Heart left ventricle (tissue), 16 donors: ENCODE data around the gene FA2H. TPM values are rescaled to one million over a fixed set of nuclear protein-coding genes. Genes with fewer than 3 reads are reported as not detected.

ENCODE experiments used
- ATAC-seq, 4 donors: fragments of 200-7000 bp; cut with Tn5 transposase; one replicate each; pipeline ENCODE4 v1.9.1; 2020 to 2022; ENCODE audit warnings: moderate library complexity in 4 of 4, mild to moderate bottlenecking in 3 of 4, moderate number of reproducible peaks in 1 of 4
- DNase-seq, 5 donors: peaks; one replicate each; pipeline ENCODE4 v3.0.0-alpha.2; 2020
- H3K27ac ChIP-seq, 12 donors: fragments of 200-600 bp; sonication (generic) in 4 of 12; one replicate each; pipeline versions ENCODE4 v1.5.0 to v1.8.0; 2016 to 2022; ENCODE audit warnings: mild to moderate bottlenecking in 2 of 12
- H3K27me3 ChIP-seq, 9 donors: fragments of 200-600 bp; sonication (generic) in 2 of 9; one replicate each; pipeline versions ENCODE4 v1.5.1 to v1.8.0; 2016 to 2022; ENCODE audit warnings: mild to moderate bottlenecking in 3 of 9
- H3K36me3 ChIP-seq, 9 donors: fragments of 200-600 bp; sonication (generic) in 2 of 9; one replicate each; pipeline versions ENCODE4 v1.5.0 to v1.8.0; 2018 to 2022; ENCODE audit warnings: mild to moderate bottlenecking in 2 of 9
- H3K4me1 ChIP-seq, 12 donors: fragments of 200-600 bp; sonication (generic) in 4 of 12; one replicate each; pipeline versions ENCODE4 v1.5.0 to v1.8.0; 2016 to 2022; ENCODE audit warnings: mild to moderate bottlenecking in 3 of 12
- H3K4me3 ChIP-seq, 12 donors: fragments of 200-600 bp; sonication (generic) in 4 of 12; one replicate each; pipeline versions ENCODE4 v1.5.0 to v1.8.0; 2017 to 2022; ENCODE audit warnings: mild to moderate bottlenecking in 9 of 12, moderate library complexity in 4 of 12
- H3K9me3 ChIP-seq, 12 donors: fragments of 200-600 bp; sonication (generic) in 4 of 12; one replicate each; pipeline versions ENCODE4 v1.5.0 to v1.8.0; 2016 to 2022; ENCODE audit warnings: mild to moderate bottlenecking in 1 of 12
- CTCF ChIP-seq, 12 donors: fragments of 200-600 bp; sonication (generic) in 4 of 12; IDR thresholded peaks; one replicate each; pipeline versions ENCODE4 v1.5.0 to v1.8.0; 2018 to 2022; ENCODE audit warnings: antibody characterized with exemption in 12 of 12, mild to moderate bottlenecking in 5 of 12
- POLR2A ChIP-seq, 2 donors: fragments of 450-650 bp; IDR thresholded peaks; one replicate each; pipeline ENCODE4 v1.6.1; 2017; ENCODE audit warnings: antibody characterized with exemption in 2 of 2, mild to moderate bottlenecking in 2 of 2, moderate library complexity in 2 of 2
- WGBS, 4 donors: extraction: QIAGEN DNeasy Blood & Tissue Kit in 2 of 4; methylation state at CpG; one replicate each; pipeline versions ENCODE4 v1.1.5 to v1.1.7; 2013 to 2018; 5-methylcytosine and 5-hydroxymethylcytosine counted together
- intact Hi-C, 10 donors: fragments of 100-400 bp; cut with DNase I; formaldehyde crosslinking; loops; one replicate each; pipeline versions ENCODE4 v1.11.1 to v1.14.2; 2022
- polyA plus RNA-seq, 2 donors: library from polyadenylated mRNA; stranded (reverse); fragments of 200-250 nt; gene quantifications; one replicate each; pipeline ENCODE4 v1.2.3, GENCODE V29; 2013
- total RNA-seq, 9 donors: library from RNA; depleted of rRNA in 2 of 9; stranded (reverse); fragments of >200 nt in 2 of 9; fragmentation: NEBNext Ultra II Directional in 3 of 9; extraction: Animal tissue kit (Norgen Biotek cat#: 25700) in 3 of 9; gene quantifications; one replicate each; pipeline versions ENCODE4 v1.1.0 to v1.2.4, GENCODE V29; 2016 to 2023
- donor health status: ischemic (EF 13 %, LVEDD 7.1; RV severe dilation, severe dysfunction).
- donor health status: healthy with polysubstance abuse.
- donor health status: DM: no; HTN: yes; CAD: no.
- donor health status: DM: no; HTN: no; CAD: no.
- donor health status: ischemic (EF 25% LVEDD 6.9; RV normal size, moderate dysfunction).
- donor health status: ischemic (EF 25% LVEDD 5.7; RV mildly dilated, moderate dysfunction).
- donor health status: healthy.
- donor health status: DM: yes; HTN: yes; CAD: no.
- donor health status: ischemic (EF 35%, LVEDD 5.7; RV mildly dilated, moderate dysfunction).
- donor health status: nonischemic (EF 11% LVEDD 7.7; RV severe dilation, severe dysfunction).
- donor health status: DM: yes; HTN: yes; CAD: no.
- donor health status: PGD.
- donor health status: ischemic (EF 29% LVEDD 5.4; RV normal size, mild dysfunction).
- donor health status: nonischemic (EF 23%, LVEDD 6.1; RV moderate dilation, normal function).

Gene FA2H
- total and polyA plus RNA-seq, 11 donors: 0.04 to 1.9 (median 0.39) TPM; not detected in 7

GRCh38 chr16:74729783-74730683 is 44.6 kb downstream of the FA2H start:
- Histone ChIP-seq H3K4me1 (no peaks in the 10 kb centered on the region), H3K9me3 (peaks cover 0 to 11% (median 7%) of the 10 kb centered on the region in 12 donors), H3K36me3 (no peaks in the 10 kb centered on the region), H3K4me3 (no peak overlapping the region), H3K27me3 (peaks cover 0 to 18% (median 0%) of the 10 kb centered on the region in 9 donors), H3K27ac (no peak overlapping the region)
- intact Hi-C loops: loop anchor here in 1 of 10 donors (5.0 kb wide), 1 partner anchor 122 kb away; no protein-coding TSS in a partner anchor
- 58 to 71% (median 60%) methylated on average over 10 to 11 of the region's 11 CpGs for WGBS, 4 donors
- ATAC-seq (no peak), DNase-seq (no peak)
- TF ChIP-seq POLR2A (IDR thresholded peaks at IDR 0.05): no peak
- no peak for TF ChIP-seq CTCF (IDR thresholded peaks at IDR 0.05)

- intact Hi-C loops: loop anchor here in 1 of 10 donors (5.0 kb wide), 1 partner anchor 124 kb away; no protein-coding TSS in a partner anchor
- Histone ChIP-seq H3K27me3 (peaks cover 0 to 11% (median 0%) of the 10 kb centered on the region in 9 donors), H3K9me3 (peaks cover 0 to 11% (median 7%) of the 10 kb centered on the region in 12 donors), H3K27ac (no peak overlapping the region), H3K4me3 (no peak overlapping the region), H3K36me3 (no peaks in the 10 kb centered on the region), H3K4me1 (no peaks in the 10 kb centered on the region)
- TF ChIP-seq CTCF (IDR thresholded peaks at IDR 0.05) (no peak), POLR2A (IDR thresholded peaks at IDR 0.05) (no peak)
- WGBS, 4 donors: 93 to 98% (median 97%) methylated on average over 4 of the region's 4 CpGs
- no peak for DNase-seq
- ATAC-seq: no peak
Measured at GRCh38 chr16:74727903-74728302, 46.7 kb downstream of the FA2H start.

GRCh38 chr16:74726716-74727115 is 47.9 kb downstream of the FA2H start:
- no peaks in the 10 kb centered on the region for H3K4me1 ChIP-seq

More at GRCh38 chr16:74726716-74727115, 47.9 kb downstream of the FA2H start:
- TF ChIP-seq POLR2A (IDR thresholded peaks at IDR 0.05) (no peak), CTCF (IDR thresholded peaks at IDR 0.05) (peak in 7 of 12 donors; percentile 6 to 37 (median 16))
- intact Hi-C loops: loop anchor here in 1 of 10 donors (5.0 kb wide), 1 partner anchor 126 kb away; no protein-coding TSS in a partner anchor
- H3K4me3 ChIP-seq: no peak overlapping the region
- WGBS, 4 donors: 57 to 82% (median 69%) methylated on average over 2 of the region's 2 CpGs
- ATAC-seq: no peak
- H3K27ac ChIP-seq: no peak overlapping the region
- DNase-seq: no peak
- peaks cover 0 to 11% (median 7%) of the 10 kb centered on the region in 12 donors for H3K9me3 ChIP-seq
- H3K36me3 ChIP-seq: no peaks in the 10 kb centered on the region
- H3K27me3 ChIP-seq: peaks cover 0 to 11% (median 0%) of the 10 kb centered on the region in 9 donors
